ENCODE data around the gene FBXO7.
A peak's percentile ranks its signal among the peaks of the same experiment; 100 is the strongest.

GRCh38 chr22:32473388-32473952, 1.1 kb upstream of the FBXO7 start:
- no peak for TF ChIP-seq EZH2 (IDR thresholded peaks at IDR 0.05; ENCODE audit: borderline replicate concordance, low read depth, low read length, poor library complexity, severe bottlenecking)
- TF ChIP-seq CTCF (conservative IDR thresholded peaks at IDR 0.05; ENCODE audit: low read depth, low read length), result peak; percentile 72
